GM12892 (cell line): Measurements from ENCODE around the gene SLC26A6.

Experiments used
- POLR2A ChIP-seq: IDR thresholded peaks from 2 replicates; pipeline ENCODE4 v1.6.1; 2011; ENCODE audit warnings: low read depth, low read length, control low read depth
- POLR2AphosphoS5 ChIP-seq: IDR thresholded peaks from 2 replicates; pipeline ENCODE4 v1.6.1; 2011; ENCODE audit warnings: low read depth, low read length, control low read depth
- TAF1 ChIP-seq: IDR thresholded peaks from 2 replicates; pipeline ENCODE4 v1.6.1; 2011; ENCODE audit warnings: low read depth, mild to moderate bottlenecking, control low read depth, low read length, borderline replicate concordance

DNA sequence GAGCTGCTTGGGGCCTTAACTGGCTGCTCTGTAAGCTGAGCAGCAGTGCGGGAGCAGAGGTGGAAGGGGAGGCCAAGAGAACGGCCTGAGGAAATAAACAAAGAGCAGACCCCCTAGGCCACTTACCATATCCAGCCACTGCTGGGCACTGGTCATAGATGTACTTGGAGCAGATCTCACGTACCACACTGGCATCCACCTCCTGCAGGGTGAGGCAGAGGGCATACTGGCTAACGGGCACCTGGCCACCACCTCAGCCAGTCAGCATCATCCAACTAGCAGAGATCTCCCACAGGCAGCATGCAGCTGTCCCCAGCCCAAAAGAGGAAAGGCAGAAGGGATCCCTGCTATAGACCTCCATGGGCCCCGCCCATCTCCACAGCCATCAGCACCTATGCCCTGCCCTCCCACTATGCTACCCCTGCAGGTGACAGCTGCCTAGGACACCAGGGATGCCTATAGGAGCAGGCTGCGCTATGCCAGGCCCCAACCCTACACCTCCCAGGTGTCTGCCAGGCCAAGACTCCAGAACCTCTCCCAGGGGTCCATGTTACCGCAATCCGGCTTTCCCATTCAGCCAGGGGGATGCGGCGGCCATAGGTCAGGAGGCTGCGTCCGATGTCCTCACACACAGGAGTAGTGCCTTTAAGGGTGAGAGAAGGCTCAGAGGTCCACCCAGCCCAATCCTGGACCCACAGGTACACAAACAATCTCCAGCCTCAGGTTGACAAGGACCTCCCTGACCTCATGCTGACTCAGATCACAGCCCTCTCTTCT, 35.6 kb downstream of the SLC26A6 start:
- no peak for TF ChIP-seq POLR2A
- no peak for TF ChIP-seq TAF1
- no peak for TF ChIP-seq POLR2AphosphoS5
